ENCODE data around the gene TNFAIP2. TPM values are rescaled to one million over a fixed set of nuclear protein-coding genes. Genes with fewer than 3 reads are reported as not detected.
"Not testable (repeated sequence)": the region's sequence is repeated elsewhere in the genome, so short reads cannot be mapped to it uniquely, and the experiment has no call there.

Gene TNFAIP2
- total RNA-seq, 2 donors from 2014 or later: 60.2 to 72.0 TPM

DNA sequence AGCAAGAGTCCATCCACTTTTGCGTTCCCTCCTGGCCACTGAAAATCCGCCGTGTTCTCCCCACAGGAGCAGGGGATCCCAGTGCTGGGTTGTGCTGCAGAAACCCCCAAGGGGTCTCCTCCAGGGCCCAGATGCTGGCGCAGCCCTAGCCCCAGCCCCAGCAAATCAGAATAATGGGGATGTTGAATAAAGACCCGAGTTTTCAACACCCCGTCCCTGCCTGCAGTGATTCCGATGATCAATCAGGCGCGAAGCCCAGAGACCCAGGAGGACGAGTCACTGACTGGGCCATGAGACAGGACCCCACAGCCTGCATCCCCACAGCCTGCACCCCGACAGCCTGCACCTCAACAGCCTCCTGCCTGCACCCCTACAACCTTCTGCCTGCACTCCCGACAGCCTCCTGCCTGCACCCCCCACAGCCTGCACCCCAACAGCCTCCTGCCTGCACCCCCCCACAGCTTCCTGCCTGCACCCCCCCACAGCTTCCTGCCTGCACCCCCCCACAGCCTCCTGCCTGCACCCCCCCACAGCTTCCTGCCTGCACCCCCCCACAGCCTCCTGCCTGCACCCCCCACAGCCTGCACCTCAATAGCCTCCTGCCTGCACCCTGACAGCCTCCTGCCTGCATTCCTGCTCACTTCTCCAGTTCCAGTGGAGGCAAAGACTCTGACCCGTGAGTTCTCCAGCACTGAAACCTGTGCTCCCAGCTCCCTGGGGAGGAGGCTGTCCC lies 37.2 kb downstream of the TNFAIP2 start:
- ATAC-seq (no peak), DNase-seq (no peak)
- intact Hi-C loops (cut with DNase I): no loop called here

DNA sequence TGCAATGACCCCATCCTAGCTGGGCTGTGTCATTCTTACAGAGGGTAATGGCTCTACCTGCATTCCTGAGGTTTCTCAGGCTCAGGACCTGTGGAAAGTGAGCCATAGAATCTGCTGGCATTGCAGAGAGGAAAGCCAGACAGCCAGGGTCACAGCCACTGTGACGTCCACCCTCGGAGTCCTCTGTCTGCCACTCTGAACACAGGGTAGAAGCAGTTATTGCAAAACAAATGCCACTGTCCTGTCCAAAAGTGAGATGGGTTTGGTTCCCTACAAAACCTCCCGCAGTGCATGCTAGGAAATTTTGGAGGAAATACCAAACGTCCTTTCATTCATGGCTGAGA lies 37.8 kb downstream of the TNFAIP2 start:
- intact Hi-C loops (cut with DNase I): no loop called here
- DNase-seq (no peak), ATAC-seq (peak in 1 of 2 donors; percentile 81)

DNA sequence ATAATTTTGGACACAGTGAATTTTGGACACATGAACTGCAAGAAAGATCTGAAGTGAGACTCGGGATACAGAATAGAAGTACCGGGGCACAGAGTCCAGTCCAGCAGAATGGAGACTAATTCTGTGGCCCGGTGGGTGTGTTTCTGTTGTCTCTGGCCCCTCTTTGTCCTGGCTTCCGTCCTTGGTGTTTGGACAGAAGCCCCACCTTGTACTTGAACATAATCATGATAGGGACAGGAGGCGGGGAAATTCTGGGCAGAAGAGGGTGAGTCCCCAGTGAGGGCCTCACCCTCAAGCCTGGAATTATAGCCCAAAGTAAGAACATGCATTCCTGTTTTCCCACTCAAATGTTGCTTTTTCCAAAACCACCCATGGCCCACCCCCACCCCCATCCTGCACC lies 39.9 kb downstream of the TNFAIP2 start:
- DNase-seq: no peak
- ATAC-seq: no peak
- intact Hi-C loops (cut with DNase I): no loop called here

DNA sequence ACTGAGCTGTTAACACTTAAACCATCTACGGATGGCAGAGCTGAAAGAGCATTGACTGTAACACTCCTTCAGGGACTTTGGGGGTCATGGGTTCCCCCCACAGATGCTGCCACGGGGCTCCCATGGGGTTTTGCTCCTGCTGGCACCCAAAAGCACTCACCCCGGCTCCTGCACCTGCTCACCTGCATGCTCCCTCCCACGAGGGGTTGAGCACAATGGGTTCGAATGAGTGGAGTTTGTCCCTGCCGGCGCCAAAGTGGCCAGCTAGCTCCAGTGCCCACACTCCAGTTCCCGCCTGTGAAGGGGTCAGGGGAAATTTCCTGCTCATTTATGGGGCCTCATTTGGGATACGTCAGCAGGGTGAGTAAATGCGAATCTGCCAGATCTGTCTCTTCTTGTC lies 40.7 kb downstream of the TNFAIP2 start:
- intact Hi-C loops (cut with DNase I): no loop called here
- DNase-seq (no peak), ATAC-seq (no peak)

DNA sequence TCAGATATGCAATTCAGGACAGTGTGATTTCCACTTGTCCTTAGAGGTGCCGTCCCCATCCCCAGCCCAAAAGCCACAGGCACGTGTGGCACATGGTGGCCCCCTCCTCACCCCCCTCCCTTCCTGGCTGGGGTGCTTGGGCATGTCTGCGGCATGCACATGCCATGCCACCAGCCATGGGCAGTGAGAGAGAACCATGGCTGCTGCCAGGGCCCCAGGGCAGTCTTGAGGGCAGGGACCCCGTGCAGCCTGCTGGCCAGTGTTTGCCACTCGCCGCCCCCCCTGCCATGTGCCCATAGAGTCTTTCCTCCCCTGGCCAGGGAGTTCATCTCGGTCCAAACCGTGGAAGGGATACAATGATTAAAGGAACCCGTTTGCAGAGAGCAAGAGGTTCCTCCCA lies 41.5 kb downstream of the TNFAIP2 start:
- intact Hi-C loops (cut with DNase I): no loop called here
- ATAC-seq (no peak), DNase-seq (no peak)

DNA sequence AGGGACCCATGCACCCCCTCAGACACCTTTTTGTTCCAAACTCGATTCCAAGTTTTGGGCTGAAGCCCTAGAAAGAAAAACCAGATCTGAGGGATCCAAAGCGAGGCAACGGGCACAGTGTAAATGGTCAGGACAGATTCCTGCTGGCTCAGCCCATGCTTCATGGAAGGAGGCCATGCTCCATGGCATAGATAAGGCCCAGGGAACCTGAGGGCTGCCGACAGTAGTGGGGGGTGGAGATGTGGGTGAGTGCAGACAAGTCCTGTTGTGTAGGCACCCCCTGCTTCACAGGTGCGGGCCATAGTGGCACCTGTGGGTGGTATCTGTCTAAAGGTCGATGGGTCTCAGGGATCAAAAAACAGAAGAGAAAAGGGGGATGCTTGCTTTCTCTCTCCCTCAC lies 42.1 kb downstream of the TNFAIP2 start:
- no peak for ATAC-seq

DNA sequence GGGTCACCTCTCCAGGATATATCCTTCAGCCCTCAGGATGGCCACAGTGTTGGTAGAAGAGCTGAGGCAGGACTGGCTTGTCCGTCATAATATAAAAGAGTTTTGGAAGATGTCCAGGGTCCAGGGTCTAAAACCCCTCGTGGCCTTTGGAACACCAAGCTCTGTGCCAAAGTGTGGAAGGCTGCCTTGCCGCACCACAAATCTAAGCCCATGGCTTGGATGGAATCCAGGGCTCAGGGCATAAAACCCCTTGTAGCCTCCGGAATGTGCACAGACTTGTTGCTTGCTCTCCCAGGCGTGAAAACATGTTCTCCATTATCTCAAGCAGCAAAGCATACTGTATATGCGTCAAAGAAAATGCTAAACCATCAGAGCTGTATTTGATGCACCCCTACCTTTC lies 46.7 kb downstream of the TNFAIP2 start:
- no peak for ATAC-seq
- no peak for DNase-seq
- intact Hi-C loops (cut with DNase I): no loop called here

More for the DNA sequence above, 42.1 kb downstream of the TNFAIP2 start:
- intact Hi-C loops (cut with DNase I): no loop called here
- DNase-seq: no peak

DNA sequence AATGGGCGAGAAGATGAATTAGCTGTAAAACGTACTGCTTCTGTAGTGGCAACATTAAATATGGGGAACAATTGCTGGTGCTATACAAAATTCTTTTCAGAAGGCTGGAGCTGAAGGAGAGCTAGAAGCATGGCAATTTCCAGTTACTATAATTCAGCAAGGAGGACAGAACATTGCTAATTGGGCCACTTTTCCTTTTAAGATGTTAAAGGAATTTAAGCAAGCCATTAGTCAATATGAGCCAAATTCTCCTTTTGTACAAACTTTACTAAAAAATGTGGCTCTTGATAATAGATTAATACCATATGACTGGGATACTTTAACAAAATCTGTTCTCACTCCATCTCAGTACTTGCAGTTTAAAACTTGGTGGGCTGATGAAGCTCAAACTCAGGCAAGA lies 47.9 kb downstream of the TNFAIP2 start:
- DNase-seq; intact Hi-C loops (cut with DNase I); ATAC-seq: not testable (repeated sequence)

DNA sequence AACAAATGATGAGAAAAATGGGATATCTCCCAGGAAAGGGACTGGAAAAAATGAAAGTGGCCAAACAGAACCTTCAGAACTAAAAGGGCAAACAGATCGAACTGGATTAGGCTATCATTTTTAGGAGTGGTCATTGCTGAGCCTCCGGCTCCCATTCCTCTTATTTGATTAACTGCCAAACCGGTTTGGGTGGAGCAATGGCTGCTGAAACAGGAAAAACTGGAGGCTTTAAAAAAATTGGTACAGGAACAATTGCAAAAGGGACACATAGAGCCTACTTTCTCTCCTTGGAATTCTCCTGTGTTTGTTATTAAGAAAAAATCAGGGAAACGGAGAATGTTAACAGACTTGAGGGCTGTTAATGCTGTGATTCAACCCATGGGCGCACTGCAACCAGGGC lies 49.7 kb downstream of the TNFAIP2 start:
- intact Hi-C loops (cut with DNase I): no loop called here
- no peak for DNase-seq
- ATAC-seq: no peak

DNA sequence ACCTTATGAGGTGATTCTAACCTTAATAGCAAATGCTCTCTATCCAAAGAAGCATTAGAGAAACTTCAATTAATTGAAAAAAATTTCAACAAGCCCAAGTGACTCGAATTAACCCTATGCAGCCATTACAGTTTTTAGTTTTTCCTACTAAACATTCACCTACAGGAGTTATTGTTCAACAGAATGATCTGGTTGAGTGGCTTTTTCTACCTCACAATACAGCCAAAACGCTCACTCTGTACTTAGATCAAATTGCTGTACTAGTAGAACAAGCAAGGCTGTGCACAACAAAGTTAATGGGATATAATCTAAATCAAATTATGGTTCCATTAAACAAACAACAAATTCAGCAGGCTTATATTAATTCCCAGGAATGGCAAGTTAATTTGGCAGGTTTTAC lies 50.6 kb downstream of the TNFAIP2 start:
- intact Hi-C loops (cut with DNase I); ATAC-seq: not testable (repeated sequence)

DNA sequence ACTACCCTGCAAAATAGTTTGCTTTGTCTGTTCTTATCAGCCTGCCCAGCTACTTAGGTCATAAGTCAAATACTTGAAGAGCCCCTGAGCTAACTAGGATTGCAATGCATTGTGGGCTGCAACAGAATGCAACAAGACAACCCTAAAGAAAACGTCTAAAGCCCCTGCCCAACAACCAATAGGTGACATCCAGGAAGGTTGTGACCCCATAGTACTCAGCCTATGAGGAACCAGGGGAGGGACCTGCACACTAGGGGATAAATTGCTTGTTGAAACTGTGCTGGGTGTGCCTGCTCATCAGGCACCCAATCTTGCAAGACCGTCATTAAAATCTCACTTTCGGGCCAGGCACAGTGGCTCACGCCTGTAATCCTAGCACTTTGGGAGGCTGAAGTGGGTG lies 52.9 kb downstream of the TNFAIP2 start:
- intact Hi-C loops (cut with DNase I); DNase-seq; ATAC-seq: not testable (repeated sequence)

More for the DNA sequence above, 50.6 kb downstream of the TNFAIP2 start:
- DNase-seq: not testable (repeated sequence)

DNA sequence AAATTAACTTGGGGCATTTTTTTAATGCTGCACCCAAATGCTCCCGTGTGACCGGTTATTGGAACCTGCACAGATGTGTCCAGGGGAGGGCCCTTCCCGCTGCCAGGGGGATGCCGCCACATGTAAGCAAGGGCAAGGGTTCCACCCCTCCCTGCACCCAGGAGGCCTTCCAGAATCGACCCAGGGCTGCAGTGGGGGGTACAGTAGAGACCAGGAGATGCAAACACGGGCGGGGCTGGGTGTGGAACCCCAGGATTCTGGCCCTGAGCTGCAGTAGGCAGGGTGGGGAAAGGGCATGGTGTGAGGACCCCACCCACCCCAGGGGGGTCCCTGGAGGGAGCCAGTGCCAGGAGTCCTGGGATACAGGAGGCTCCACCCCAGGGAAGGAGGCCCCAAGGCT lies 54.1 kb downstream of the TNFAIP2 start:
- ATAC-seq (no peak), DNase-seq (no peak)
- intact Hi-C loops (cut with DNase I): no loop called here

DNA sequence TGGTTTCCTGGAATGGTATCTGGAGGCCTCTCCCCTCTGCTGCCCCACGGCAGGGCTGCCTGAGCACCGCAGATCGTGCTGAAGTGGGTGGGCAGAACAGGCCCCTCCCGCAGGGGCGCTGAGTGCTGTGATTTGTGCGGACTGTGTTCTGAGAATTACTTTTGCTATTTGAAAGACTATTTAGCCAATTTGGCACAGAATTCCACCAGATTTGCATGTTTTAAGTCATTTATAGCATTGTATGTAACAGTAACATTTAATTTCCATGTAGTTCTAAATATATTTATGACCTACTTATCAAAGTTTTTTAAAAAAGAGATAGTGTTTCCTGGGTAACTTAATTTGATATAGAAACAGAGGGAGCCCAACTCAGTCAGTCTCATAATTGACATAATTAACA lies 55.3 kb downstream of the TNFAIP2 start:
- intact Hi-C loops (cut with DNase I): no loop called here
- DNase-seq (no peak), ATAC-seq (no peak)

DNA sequence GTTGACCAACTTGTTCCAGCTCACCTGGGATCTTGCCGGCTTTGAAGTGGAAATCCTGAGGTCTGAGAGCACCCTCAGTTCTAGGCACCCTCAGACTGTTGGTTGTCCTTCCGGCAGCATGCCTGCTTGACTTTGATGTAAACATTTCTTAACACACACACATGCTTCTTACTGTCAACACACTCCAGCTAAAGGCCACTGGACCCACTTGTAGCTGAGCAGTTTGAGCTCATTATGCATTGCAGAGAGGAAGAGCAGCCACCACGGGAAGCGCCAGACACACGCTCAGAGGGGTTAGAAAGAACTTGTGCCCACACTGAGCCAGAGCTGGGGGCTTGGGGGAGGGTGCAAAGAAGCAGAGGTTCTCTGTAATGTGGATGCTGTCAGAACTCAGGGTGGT lies 55.8 kb downstream of the TNFAIP2 start:
- DNase-seq (no peak), ATAC-seq (no peak)
- intact Hi-C loops (cut with DNase I): no loop called here

DNA sequence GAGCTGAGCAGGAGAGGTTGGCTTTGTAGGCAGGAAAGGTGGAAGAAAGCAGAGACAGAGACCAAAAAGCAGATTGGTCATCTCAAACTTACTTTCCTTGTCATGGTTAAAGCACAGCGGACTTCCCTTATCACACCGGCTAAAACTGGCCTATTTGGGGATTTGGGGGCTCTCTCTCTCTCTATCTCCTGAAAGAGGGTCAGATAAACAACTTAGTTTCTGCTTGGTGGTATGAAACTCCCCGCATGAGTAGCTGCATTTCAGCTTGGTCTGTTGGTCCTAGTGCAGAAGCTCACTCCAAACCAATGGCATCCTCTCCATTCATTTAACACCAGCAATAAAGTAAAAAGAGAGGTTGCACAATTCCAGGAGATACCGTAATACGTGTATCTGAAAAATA lies 57.1 kb downstream of the TNFAIP2 start:
- ATAC-seq: no peak
- no peak for DNase-seq
- intact Hi-C loops (cut with DNase I): loop anchor here in 1 of 2 donors (10.0 kb wide), 1 partner anchor 114 kb away; no protein-coding TSS in a partner anchor

DNA sequence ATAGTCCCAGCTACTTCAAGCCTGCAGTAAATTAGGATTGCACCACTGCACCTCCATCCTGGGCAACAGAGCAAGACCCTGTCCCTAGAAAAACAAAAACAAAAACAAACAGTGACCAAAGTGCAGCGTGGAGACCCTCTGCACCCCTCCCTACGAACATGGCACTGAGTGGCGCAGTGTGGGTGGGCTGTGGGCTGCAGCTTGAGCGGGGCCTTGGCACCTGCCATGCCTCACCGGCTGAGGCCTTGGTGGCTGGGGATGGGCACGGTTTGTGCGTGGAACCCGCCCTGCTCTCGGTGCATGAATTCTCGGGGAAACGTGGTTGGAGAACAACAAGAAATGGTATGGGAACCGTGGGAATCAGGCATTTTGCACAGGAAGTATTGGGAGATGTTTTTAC lies 60.8 kb downstream of the TNFAIP2 start:
- no peak for DNase-seq
- ATAC-seq: no peak
- intact Hi-C loops (cut with DNase I): loop anchor here (2.0 to 10.0 kb wide), 2 partner anchors 79 to 111 kb away; no protein-coding TSS in a partner anchor

DNA sequence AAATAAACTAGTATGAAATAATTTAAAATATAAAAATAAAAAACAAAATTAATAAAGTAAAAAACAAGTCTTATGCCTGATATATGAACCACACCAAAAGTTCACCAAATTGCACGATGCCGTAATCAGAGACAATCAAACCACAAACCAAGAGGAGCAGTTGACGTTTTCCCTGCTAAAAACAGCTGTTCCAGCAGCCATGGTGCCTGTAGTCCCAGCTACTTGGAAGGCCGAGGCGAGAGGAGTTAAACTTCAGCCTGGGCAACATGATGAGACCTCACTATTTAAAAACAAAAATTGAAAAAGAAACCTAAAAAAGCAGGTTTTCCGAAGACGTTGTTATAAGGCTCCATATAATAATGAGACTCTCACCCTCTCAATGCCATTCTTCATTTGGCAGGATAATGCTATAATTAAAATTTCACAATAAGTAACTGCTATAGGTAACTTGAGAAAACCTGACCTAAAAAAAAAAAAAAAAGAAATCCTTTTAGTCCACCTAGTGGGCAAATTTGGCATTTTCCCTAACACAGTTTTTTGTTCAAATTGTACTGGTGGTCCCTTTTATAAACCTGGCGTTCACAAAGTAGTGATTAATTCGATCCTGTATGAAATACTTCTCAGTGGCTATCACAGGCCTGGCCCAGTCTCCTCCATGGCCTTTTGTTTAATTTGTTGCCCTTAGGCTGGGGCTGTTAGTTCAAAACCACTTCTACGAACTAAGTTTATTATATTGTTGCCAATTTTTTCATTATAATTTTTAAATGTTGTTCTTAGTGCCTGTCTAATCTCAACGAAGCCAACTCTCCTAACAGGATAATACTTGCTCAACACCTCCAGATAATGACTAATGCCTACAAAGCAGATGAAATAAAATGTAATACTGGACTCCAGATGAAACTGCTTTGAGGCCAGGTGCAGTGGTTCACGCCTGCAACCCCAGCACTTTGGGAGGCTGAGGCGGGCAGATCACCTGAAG lies 62.1 kb downstream of the TNFAIP2 start:
- intact Hi-C loops (cut with DNase I): loop anchor here (2.0 to 10.0 kb wide), 4 partner anchors 78 to 109 kb away; no protein-coding TSS in a partner anchor
- DNase-seq (no peak), ATAC-seq (peak in 1 of 2 donors; percentile 70)

DNA sequence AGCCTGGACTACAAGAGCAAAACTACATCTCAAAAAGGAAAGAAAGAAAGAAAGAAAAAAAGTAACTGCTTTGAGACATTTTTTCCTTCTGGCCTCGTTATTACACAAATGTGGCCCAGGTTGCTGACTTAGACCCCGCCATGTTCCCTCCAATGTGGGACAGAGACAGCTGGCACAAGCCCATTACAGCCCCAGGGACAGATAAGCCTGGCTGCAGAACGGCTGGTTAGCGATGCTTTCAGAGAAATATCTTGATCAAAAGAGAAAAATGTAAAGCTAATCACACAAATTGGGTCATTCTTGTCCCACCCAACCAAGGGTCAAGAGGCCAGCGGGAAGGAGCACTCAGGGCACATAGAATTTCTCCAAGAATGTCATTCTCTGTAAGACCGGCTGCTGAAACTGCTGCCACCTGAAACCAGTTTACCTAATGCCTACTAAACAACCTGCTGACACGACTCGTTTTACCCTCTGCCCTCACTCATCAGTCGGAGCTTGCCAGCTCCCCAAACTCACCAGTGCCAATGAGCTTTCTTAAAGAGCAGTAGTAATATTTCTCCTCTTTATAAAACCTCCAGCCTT lies 63.1 kb downstream of the TNFAIP2 start:
- intact Hi-C loops (cut with DNase I): loop anchor here (2.0 to 10.0 kb wide), 3 partner anchors 79 to 108 kb away; no protein-coding TSS in a partner anchor
- no peak for DNase-seq
- ATAC-seq: no peak

Measured in left cardiac atrium (tissue), 4 donors.